Measurements from ENCODE around the gene NDUFS6.

DNA sequence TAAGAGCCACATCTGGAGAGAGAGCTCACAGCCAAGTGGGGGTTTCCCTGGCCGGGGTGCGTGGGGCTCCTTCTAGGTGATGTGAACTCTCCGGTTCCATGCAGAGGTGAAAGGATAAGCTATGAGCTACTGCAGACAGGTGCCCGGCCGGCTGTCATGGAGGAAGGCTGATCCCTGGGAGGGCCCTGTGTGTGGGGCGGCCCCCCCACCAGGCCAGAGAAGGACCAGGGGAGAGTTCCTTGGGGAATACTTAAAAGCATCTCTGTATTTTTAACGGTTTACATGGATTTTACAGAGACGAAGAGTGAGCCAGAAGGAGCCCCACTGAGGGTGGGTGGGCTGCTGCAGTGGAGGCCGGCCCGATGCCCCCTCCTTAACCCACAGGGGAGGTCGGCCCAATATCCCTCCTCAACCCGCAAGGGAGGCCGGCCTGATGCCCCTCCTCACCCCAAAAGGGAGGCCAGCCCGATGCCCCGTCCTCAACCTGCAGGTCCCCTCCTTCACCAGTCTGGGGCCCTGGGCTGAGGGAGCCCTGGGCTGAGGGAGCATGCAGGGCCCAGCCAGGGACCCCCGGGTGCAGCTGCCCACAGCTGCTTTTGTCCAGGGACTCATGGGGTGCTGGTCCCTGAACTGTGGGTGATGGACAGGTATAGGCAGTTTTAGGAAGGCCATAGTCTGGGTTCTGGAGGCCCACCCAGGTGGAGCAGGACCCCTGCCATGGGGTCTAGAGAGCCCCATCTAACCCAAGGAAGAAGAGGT lies 33.5 kb upstream of the NDUFS6 start:
- TF ChIP-seq POLR2A (IDR thresholded peaks at IDR 0.05) (no peak), POLR2AphosphoS5 (IDR thresholded peaks at IDR 0.05) (no peak)
- TF ChIP-seq, protein P1, sequence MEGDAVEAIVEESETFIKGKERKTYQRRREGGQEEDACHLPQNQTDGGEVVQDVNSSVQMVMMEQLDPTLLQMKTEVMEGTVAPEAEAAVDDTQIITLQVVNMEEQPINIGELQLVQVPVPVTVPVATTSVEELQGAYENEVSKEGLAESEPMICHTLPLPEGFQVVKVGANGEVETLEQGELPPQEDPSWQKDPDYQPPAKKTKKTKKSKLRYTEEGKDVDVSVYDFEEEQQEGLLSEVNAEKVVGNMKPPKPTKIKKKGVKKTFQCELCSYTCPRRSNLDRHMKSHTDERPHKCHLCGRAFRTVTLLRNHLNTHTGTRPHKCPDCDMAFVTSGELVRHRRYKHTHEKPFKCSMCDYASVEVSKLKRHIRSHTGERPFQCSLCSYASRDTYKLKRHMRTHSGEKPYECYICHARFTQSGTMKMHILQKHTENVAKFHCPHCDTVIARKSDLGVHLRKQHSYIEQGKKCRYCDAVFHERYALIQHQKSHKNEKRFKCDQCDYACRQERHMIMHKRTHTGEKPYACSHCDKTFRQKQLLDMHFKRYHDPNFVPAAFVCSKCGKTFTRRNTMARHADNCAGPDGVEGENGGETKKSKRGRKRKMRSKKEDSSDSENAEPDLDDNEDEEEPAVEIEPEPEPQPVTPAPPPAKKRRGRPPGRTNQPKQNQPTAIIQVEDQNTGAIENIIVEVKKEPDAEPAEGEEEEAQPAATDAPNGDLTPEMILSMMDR (IDR thresholded peaks at IDR 0.05), result no peak
